Transverse colon (tissue), 4 donors: ENCODE results near the gene MAGI2.

Source experiments
- CTCF ChIP-seq, 5 experiments: fragments of 200-600 bp in 3 of 5; fragments of 450-650 bp in 2 of 5; sonication (generic) in 3 of 5; IDR thresholded peaks; 1 replicate in 2 of 5; 2 replicates in 3 of 5; pipeline ENCODE4 v1.5.1; 2016 to 2017; ENCODE audit warnings: antibody characterized with exemption in 5 of 5, inconsistent platforms in 3 of 5, mild to moderate bottlenecking in 2 of 5, moderate library complexity in 1 of 5
- EP300 ChIP-seq: sonication (generic); formaldehyde crosslinking; IDR thresholded peaks from one replicate; pipeline ENCODE4 v1.6.1; 2017; ENCODE audit warnings: antibody characterized with exemption, low read depth
- POLR2AphosphoS5 ChIP-seq, 3 donors: sonication (generic); formaldehyde crosslinking; IDR thresholded peaks; one replicate each; pipeline ENCODE4 v1.6.1; 2016; ENCODE audit warnings: antibody characterized with exemption in 3 of 3

GRCh38 chr7:78433421-78433820, 1020.0 kb downstream of the MAGI2 start:
- no peak for TF ChIP-seq CTCF (IDR thresholded peaks at IDR 0.05)
- no peak for TF ChIP-seq EP300
- TF ChIP-seq POLR2AphosphoS5 (IDR thresholded peaks at IDR 0.05): no peak
